Psoas muscle (tissue), 8 donors: Measurements from ENCODE around the gene PEX5. TPM values are rescaled to one million over a fixed set of nuclear protein-coding genes. Genes with fewer than 3 reads are reported as not detected.

Source experiments
- ATAC-seq, 4 donors: fragments of 200-7000 bp; cut with Tn5 transposase; one replicate each; pipeline ENCODE4 v1.9.1; 2020; ENCODE audit warnings: moderate library complexity in 3 of 4, mild to moderate bottlenecking in 2 of 4
- DNase-seq, 2 donors: peaks; one replicate each; pipeline ENCODE4 v3.0.0-alpha.2; 2020
- H3K27ac ChIP-seq: fragments of 200-600 bp; one replicate; pipeline ENCODE4 v1.8.0; 2022
- H3K27me3 ChIP-seq, 3 donors: fragments of 200-600 bp in 1 of 3; one replicate each; pipeline versions ENCODE4 v1.6.1 to v1.8.0; 2013 to 2022; ENCODE audit warnings: low read length in 2 of 3, mild to moderate bottlenecking in 2 of 3, moderate library complexity in 1 of 3; ENCODE audit not compliant: insufficient read depth in 3 of 3
- H3K36me3 ChIP-seq, 2 donors: fragments of 200-600 bp in 1 of 2; one replicate each; pipeline versions ENCODE4 v1.6.1 to v1.8.0; 2013 to 2022; ENCODE audit warnings: low read depth in 1 of 2, mild to moderate bottlenecking in 1 of 2, moderate library complexity in 1 of 2; ENCODE audit not compliant: insufficient read depth in 1 of 2
- H3K4me1 ChIP-seq: fragments of 200-600 bp; one replicate; pipeline ENCODE4 v1.8.0; 2022
- H3K4me3 ChIP-seq: fragments of 200-600 bp; one replicate; pipeline ENCODE4 v1.8.0; 2022; ENCODE audit warnings: mild to moderate bottlenecking
- H3K9me3 ChIP-seq: fragments of 200-600 bp; one replicate; pipeline ENCODE4 v1.8.0; 2022
- WGBS, 3 donors: extraction: QIAGEN DNeasy Blood & Tissue Kit; methylation state at CpG; one replicate each; pipeline versions ENCODE4 v1.1.6 to v1.1.7; 2013; 5-methylcytosine and 5-hydroxymethylcytosine counted together
- intact Hi-C, 2 donors: fragments of 100-400 bp; cut with DNase I; formaldehyde crosslinking; loops; one replicate each; pipeline versions ENCODE4 v1.11.0 to v1.14.2; 2022
- polyA plus RNA-seq, 3 donors: library from polyadenylated mRNA; stranded (reverse); fragments of 200-250 nt; gene quantifications; one replicate each; pipeline ENCODE4 v1.2.3, GENCODE V29; 2013
- total RNA-seq, 4 donors: library from RNA; stranded (reverse); fragmentation: NEBNext Ultra II Directional in 2 of 4; extraction: Animal tissue kit (Norgen Biotek cat#: 25700) in 2 of 4; gene quantifications; one replicate each; pipeline versions ENCODE4 v1.2.1 to v1.2.4, GENCODE V29; 2021 to 2023
- TF ChIP-seq, protein P1 (sequence below): fragments of 200-600 bp; IDR thresholded peaks from one replicate; pipeline ENCODE4 v1.8.0; 2022; ENCODE audit warnings: antibody characterized with exemption
- donor health status: healthy with polysubstance abuse.
- donor health status: DM: no; HTN: no; CAD: no; lungs with moderate emphysema.
- donor health status: Bipolar disorder and iron deficiency.
- donor health status: healthy.
- donor health status: DM: yes; HTN: yes; CAD: no.
- donor health status: DM: no; HTN: no; CAD: no.
- donor health status: DM: no; HTN: no; CAD: no.
- donor health status: DM: yes; HTN: yes; CAD: no.

Gene PEX5
- total and polyA plus RNA-seq, 7 donors, result 51.9 to 103 (median 87.7) TPM

DNA sequence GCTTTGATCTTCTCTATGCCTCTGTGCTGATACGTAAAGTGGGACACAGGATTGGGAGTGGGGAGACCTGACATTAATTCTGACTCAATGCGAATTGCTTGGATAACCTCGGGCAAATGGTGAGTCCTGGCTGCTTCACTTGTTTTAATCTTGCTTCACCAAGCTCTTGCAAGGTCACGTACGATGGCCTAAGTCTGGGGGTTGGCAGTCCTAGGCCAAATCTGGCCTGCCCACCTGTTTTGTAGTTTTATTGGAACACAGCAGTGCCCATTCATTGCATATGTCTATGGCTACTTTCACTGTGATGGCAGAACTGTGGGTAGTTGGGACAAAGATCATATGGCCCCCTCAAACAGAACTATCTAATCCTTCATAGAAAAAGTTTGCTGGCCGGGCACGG lies 45.9 kb upstream of the PEX5 start:
- ATAC-seq (no peak), DNase-seq (no peak)
- Histone ChIP-seq H3K36me3 (no peaks in the 10 kb centered on the region), H3K27ac (no peak overlapping the region), H3K9me3 (no peaks in the 10 kb centered on the region), H3K4me1 (no peaks in the 10 kb centered on the region), H3K27me3 (no peaks in the 10 kb centered on the region), H3K4me3 (no peak overlapping the region)
- intact Hi-C loops, result loop anchor here in 1 of 2 donors (1.0 to 10.0 kb wide), 2 partner anchors 45 to 491 kb away; no protein-coding TSS in a partner anchor
- TF ChIP-seq, protein P1, sequence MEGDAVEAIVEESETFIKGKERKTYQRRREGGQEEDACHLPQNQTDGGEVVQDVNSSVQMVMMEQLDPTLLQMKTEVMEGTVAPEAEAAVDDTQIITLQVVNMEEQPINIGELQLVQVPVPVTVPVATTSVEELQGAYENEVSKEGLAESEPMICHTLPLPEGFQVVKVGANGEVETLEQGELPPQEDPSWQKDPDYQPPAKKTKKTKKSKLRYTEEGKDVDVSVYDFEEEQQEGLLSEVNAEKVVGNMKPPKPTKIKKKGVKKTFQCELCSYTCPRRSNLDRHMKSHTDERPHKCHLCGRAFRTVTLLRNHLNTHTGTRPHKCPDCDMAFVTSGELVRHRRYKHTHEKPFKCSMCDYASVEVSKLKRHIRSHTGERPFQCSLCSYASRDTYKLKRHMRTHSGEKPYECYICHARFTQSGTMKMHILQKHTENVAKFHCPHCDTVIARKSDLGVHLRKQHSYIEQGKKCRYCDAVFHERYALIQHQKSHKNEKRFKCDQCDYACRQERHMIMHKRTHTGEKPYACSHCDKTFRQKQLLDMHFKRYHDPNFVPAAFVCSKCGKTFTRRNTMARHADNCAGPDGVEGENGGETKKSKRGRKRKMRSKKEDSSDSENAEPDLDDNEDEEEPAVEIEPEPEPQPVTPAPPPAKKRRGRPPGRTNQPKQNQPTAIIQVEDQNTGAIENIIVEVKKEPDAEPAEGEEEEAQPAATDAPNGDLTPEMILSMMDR, result no peak
- WGBS, 3 donors, result 83 to 89% (median 87%) methylated on average over 7 of the region's 7 CpGs

DNA sequence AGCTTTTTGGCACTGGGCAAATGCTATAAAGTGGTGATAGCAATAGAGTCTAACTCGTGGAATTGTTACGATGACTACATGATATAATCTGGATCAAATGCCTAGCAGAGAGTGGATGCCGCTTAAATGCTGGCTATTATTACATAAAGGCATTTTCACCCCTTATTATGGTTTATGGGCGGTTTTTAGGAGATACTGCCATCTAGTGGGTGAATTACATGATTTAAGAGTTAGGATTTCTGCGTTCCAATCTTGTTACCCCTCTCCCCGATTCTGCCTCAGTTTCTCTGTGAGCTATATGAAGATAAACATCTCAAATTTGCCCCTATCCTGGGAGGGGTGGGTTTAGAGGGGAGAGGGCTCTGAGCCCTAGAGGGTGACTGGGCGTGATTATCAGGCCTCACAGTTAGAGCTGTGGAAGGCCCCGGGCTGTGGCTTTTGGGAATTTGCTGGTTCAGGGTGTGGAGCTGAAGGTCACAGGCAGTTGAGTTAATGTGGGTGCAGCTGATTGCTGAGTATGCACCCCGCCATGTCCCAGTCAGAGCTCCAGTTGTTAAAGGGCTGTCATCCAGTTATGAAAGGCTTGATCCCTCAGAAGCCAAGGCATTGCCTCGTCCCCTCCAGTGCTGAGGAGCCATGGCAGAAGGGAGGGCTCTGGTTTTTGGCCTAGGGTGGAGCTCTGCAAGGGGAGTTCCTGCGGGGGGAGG lies 44.9 kb upstream of the PEX5 start:
- peak; percentile 30 to 73 (median 48) for ATAC-seq
- Histone ChIP-seq H3K36me3 (no peaks in the 10 kb centered on the region), H3K4me1 (no peaks in the 10 kb centered on the region), H3K9me3 (no peaks in the 10 kb centered on the region), H3K27ac (no peak overlapping the region), H3K4me3 (no peak overlapping the region), H3K27me3 (no peaks in the 10 kb centered on the region)
- DNase-seq, result no peak
- TF ChIP-seq, protein P1, result peak; percentile 56
- 37 to 45% (median 41%) methylated on average over 11 of the region's 11 CpGs for WGBS, 3 donors
- intact Hi-C loops, result loop anchor here in 1 of 2 donors (10.0 kb wide), 1 partner anchor 490 kb away; no protein-coding TSS in a partner anchor

DNA sequence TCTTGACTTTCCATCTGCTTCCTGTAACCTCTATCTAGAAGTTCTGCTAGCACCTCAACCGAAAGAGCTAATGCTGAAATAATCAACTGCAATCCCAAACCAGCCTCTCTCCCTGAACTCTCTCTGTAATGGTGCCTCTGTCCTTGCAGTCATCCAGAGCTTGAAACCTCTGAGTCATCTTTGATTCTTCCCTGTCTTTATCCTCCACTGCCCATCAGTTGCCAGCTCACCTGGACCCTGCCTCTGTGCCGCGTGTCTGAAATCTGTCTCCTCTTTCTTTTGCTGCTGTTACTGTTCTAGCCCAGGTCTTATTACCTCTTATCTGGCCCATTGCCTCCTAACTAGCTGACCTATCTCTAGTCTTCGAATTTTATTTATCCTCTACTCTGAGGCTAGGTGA lies 43.8 kb upstream of the PEX5 start:
- Histone ChIP-seq H3K27ac (no peak overlapping the region), H3K27me3 (no peaks in the 10 kb centered on the region), H3K36me3 (no peaks in the 10 kb centered on the region), H3K4me1 (no peaks in the 10 kb centered on the region), H3K4me3 (no peak overlapping the region), H3K9me3 (no peaks in the 10 kb centered on the region)
- intact Hi-C loops, result loop anchor here in 1 of 2 donors (10.0 kb wide), 1 partner anchor 489 kb away; no protein-coding TSS in a partner anchor
- WGBS, 3 donors, result 79 to 90% (median 82%) methylated on average over 4 of the region's 4 CpGs
- no peak for DNase-seq
- TF ChIP-seq, protein P1, result no peak
- no peak for ATAC-seq

DNA sequence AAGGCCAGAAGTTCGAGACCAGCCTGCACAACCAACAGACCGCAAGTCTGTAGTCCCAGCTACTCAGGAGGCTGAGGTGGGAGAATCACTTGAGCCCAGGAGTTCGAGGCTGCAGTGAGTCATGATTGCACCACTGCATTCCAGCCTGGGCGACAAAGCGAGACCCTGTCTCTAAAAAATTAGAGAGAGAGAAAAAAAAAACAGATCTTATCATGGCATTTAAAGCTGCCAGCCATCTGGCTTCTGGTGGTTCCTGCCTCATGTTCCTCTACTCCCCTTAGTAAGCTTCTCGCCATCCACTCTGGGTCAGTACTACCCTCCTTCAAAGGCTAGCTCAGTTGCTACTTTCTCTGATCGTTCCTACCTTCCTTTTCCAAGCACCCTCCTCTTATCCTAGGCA lies 43.3 kb upstream of the PEX5 start:
- DNase-seq (no peak), ATAC-seq (no peak)
- 86 to 92% (median 89%) methylated on average over 7 of the region's 7 CpGs for WGBS, 3 donors
- intact Hi-C loops, result loop anchor here in 1 of 2 donors (10.0 kb wide), 1 partner anchor 489 kb away; no protein-coding TSS in a partner anchor
- H3K27ac ChIP-seq, result no peak overlapping the region
- no peaks in the 10 kb centered on the region for H3K27me3 ChIP-seq
- no peak overlapping the region for H3K4me3 ChIP-seq
- TF ChIP-seq, protein P1, result no peak
- no peaks in the 10 kb centered on the region for H3K9me3 ChIP-seq
- no peaks in the 10 kb centered on the region for H3K4me1 ChIP-seq
- H3K36me3 ChIP-seq, result no peaks in the 10 kb centered on the region
